OCI-LY7 (cell line): ENCODE data around the gene AKR1B15.

Experiments
- EZH2phosphoT487 ChIP-seq: fragments of 200-600 bp; sonication (generic); IDR thresholded peaks from 2 replicates; pipeline ENCODE4 v1.6.1; 2018; ENCODE audit warnings: low read depth, borderline replicate concordance, mild to moderate bottlenecking, mixed run types, antibody characterized with exemption, low read length, moderate library complexity, mixed read lengths
- TF ChIP-seq, protein P1 (sequence below): fragments of 200-600 bp; sonication (generic); conservative IDR thresholded peaks from 2 replicates; pipeline ENCODE4 v1.5.1; 2014; ENCODE audit warnings: mild to moderate bottlenecking, antibody characterized with exemption, low read length, moderate library complexity, mixed read lengths

DNA sequence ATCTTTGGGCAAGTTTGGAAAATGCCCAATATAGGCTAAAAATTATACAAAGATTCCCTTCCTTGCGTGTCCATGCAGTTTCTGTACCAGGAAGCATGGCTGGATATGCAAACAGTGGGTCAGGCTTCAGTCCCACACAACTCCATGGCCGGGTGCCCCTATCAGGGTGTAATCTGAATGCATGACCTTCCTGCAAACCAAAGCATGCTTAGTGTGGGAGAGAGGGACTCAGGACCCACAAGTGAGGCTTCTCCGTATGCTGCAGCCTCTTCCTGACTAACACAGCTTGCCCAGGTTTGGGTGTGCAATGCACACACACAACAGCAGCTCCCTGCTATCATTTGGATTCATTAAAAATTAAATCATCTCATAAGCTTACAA, 13.0 kb upstream of the AKR1B15 start:
- TF ChIP-seq, protein P1, sequence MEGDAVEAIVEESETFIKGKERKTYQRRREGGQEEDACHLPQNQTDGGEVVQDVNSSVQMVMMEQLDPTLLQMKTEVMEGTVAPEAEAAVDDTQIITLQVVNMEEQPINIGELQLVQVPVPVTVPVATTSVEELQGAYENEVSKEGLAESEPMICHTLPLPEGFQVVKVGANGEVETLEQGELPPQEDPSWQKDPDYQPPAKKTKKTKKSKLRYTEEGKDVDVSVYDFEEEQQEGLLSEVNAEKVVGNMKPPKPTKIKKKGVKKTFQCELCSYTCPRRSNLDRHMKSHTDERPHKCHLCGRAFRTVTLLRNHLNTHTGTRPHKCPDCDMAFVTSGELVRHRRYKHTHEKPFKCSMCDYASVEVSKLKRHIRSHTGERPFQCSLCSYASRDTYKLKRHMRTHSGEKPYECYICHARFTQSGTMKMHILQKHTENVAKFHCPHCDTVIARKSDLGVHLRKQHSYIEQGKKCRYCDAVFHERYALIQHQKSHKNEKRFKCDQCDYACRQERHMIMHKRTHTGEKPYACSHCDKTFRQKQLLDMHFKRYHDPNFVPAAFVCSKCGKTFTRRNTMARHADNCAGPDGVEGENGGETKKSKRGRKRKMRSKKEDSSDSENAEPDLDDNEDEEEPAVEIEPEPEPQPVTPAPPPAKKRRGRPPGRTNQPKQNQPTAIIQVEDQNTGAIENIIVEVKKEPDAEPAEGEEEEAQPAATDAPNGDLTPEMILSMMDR: no peak
- no peak for TF ChIP-seq EZH2phosphoT487
